GM12874 (cell line): Measurements from ENCODE around the gene VAPA.

ENCODE experiments used
- TF ChIP-seq, protein P1 (sequence below): IDR thresholded peaks from 2 replicates; pipeline ENCODE4 v1.5.1; 2011; ENCODE audit warnings: low read depth, mild to moderate bottlenecking, control low read depth, low read length, moderate library complexity; ENCODE audit not compliant: insufficient read depth

Gene VAPA

GRCh38 chr18:9902832-9903231 lies 11.0 kb upstream of the VAPA start:
- TF ChIP-seq, protein P1, sequence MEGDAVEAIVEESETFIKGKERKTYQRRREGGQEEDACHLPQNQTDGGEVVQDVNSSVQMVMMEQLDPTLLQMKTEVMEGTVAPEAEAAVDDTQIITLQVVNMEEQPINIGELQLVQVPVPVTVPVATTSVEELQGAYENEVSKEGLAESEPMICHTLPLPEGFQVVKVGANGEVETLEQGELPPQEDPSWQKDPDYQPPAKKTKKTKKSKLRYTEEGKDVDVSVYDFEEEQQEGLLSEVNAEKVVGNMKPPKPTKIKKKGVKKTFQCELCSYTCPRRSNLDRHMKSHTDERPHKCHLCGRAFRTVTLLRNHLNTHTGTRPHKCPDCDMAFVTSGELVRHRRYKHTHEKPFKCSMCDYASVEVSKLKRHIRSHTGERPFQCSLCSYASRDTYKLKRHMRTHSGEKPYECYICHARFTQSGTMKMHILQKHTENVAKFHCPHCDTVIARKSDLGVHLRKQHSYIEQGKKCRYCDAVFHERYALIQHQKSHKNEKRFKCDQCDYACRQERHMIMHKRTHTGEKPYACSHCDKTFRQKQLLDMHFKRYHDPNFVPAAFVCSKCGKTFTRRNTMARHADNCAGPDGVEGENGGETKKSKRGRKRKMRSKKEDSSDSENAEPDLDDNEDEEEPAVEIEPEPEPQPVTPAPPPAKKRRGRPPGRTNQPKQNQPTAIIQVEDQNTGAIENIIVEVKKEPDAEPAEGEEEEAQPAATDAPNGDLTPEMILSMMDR, result no peak

GRCh38 chr18:9905401-9905922 lies 8.4 kb upstream of the VAPA start:
- TF ChIP-seq, protein P1, result no peak

- TF ChIP-seq, protein P1, result no peak
Measured at GRCh38 chr18:9906481-9906880, 7.3 kb upstream of the VAPA start.

- TF ChIP-seq, protein P1, result no peak
Measured at GRCh38 chr18:9907867-9908266, 5.9 kb upstream of the VAPA start.

- TF ChIP-seq, protein P1, result no peak
Measured at GRCh38 chr18:9910071-9910470, 3.7 kb upstream of the VAPA start.

DNA sequence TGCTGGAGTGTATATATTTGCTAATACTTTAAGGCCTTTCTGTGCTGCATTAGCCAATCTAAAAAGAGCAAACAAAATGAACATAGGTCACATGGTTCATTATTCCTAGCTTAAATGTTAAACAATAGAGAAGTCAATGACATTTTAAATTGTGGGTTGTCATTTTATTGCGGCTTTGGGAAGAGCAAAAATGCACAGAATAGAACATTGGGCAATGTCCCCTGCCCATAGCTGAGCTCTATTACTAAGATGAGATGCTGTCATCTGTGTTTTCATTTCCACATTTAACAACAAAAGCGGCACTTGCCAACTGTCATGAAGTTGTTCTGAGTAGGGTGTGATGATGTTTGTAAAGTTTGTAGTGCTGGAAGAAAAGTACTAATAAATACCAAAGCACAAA lies 3.2 kb upstream of the VAPA start:
- TF ChIP-seq, protein P1, result no peak

GRCh38 chr18:9911226-9911625 lies 2.6 kb upstream of the VAPA start:
- TF ChIP-seq, protein P1, result no peak

DNA sequence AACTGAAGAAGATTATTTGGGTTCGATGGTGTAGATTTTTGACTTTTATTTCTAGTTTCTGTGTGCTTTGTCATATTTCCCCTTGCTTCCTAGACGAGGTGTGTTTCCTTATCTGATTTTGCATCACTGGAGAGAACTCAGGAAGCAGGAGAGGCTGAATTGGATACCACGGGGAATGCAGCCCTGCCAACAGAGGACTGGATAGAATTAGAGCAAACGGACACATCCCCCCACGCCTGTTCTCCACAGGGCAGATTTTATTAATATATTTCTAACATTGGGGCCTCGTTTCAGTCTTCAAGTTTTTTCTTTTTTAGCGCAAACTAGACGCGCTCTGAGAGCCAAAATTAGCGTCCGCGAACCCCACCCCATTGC lies 678 bp upstream of the VAPA start:
- TF ChIP-seq, protein P1, result no peak
